ENCODE measurements around the gene BOK. TPM values are rescaled to one million over a fixed set of nuclear protein-coding genes. Genes with fewer than 3 reads are reported as not detected.

Gene BOK
- total and polyA plus RNA-seq, 2 donors (not counting 1 experiment from before 2014, with no cell fraction given): 21.2 to 42.4 TPM

DNA sequence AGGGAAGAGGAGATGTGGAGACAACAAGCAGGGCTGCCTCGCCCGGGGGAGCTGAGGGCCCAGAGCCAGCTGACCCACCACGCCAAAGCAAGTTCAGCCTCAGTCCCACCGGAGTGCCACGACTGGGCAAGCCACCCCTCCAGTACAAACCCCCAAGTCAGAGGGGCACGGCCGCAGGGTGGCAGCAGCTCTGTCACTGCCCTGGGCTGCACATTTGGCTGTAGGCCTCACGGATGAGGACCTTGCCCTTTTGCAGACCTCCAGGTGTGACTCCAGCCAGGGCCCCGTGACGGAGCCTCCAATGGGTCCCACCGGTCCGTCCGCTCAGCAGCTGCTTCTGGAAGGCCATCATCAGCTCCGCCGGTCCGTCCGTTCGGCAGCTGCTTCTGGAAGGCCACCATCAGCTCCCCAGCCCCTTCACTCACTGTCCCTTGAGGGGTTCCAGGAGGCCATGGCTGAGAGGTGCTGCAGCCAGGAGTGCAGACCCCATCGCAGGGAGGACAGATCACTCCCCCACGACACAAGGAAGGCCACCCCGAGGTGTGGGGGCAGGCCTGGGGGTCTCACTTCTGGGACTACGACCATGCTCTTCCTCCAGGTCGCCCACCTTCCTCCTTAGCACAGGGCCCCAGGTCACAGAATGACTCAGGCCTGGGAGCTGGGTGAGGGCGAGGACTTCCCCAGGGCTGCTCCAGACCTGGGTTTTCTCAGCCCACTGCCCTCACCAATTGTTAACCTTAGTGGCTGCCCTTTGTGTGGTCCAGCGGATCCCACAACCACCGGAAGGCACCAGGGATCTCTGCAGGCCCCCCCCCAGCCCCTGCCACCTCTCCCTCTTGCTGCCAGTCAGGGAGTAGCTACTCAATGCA, 25.6 kb upstream of the BOK start:
- Histone ChIP-seq H3K9ac (ENCODE audit: insufficient read depth, low read length) (no peak overlapping the region), H3K4me3 (replicated peaks in 1 of 4; ENCODE audit: control extremely low read depth in 1 of 4, insufficient read depth in 1 of 4, low read depth in 3 of 4, low read length in 4 of 4) (no peak overlapping the region), H2AFZ (ENCODE audit: low read length) (no peak overlapping the region), H3K27me3 (ENCODE audit: control insufficient read depth, insufficient read depth, low read length) (peaks cover 5% of the 10 kb centered on the region), H4K20me1 (ENCODE audit: control insufficient read depth, extremely low read depth, insufficient read depth, low read length) (no peaks in the 10 kb centered on the region), H3K27ac (ENCODE audit: insufficient read depth, low read length) (no peak overlapping the region), H3K79me2 (ENCODE audit: control insufficient read depth, insufficient read depth, low read length) (no peaks in the 10 kb centered on the region), H3K9me3 (ENCODE audit: control insufficient read depth, insufficient read depth, low read depth, low read length) (no peaks in the 10 kb centered on the region), H3K4me2 (ENCODE audit: extremely low read depth, insufficient read depth, low read length) (no peak overlapping the region), H3K36me3 (ENCODE audit: control insufficient read depth, insufficient read depth, low read length) (no peaks in the 10 kb centered on the region), H3K4me1 (ENCODE audit: control insufficient read depth, extremely low read depth, insufficient read depth, low read length) (no peaks in the 10 kb centered on the region)
- no peak for DNase-seq (ENCODE audit: low read depth in 2 of 2)
- TF ChIP-seq, protein P1, sequence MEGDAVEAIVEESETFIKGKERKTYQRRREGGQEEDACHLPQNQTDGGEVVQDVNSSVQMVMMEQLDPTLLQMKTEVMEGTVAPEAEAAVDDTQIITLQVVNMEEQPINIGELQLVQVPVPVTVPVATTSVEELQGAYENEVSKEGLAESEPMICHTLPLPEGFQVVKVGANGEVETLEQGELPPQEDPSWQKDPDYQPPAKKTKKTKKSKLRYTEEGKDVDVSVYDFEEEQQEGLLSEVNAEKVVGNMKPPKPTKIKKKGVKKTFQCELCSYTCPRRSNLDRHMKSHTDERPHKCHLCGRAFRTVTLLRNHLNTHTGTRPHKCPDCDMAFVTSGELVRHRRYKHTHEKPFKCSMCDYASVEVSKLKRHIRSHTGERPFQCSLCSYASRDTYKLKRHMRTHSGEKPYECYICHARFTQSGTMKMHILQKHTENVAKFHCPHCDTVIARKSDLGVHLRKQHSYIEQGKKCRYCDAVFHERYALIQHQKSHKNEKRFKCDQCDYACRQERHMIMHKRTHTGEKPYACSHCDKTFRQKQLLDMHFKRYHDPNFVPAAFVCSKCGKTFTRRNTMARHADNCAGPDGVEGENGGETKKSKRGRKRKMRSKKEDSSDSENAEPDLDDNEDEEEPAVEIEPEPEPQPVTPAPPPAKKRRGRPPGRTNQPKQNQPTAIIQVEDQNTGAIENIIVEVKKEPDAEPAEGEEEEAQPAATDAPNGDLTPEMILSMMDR (conservative IDR thresholded peaks at IDR 0.05 in 1 of 2, IDR thresholded peaks at IDR 0.05 in 1 of 2; ENCODE audit: low read depth in 1 of 2, low read length in 2 of 2): no peak
- no peak for TF ChIP-seq EZH2 (IDR thresholded peaks at IDR 0.05; ENCODE audit: low read length, missing control alignments)

DNA sequence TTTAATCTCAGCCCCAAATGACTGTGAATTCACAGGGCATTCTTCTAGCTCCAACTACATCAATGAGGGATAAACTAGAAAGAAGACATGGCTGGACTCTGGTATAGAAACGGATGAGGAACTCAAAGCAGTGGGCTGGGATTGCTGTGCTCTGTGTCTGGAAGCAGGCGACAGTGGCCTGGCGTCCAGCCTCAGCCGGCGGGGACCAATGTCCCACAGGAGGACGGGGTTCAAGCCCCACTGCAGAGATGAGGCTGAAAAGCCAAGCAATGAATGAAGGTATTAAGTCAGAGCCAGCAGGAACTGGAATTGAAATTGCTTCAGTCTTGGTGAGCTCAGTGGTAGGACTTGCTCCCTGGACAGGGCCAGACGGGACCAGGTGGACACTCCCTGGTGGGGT, 24.3 kb upstream of the BOK start:
- Histone ChIP-seq H3K9me3 (ENCODE audit: control insufficient read depth, insufficient read depth, low read depth, low read length) (no peaks in the 10 kb centered on the region), H3K9ac (ENCODE audit: insufficient read depth, low read length) (no peak overlapping the region), H3K4me3 (replicated peaks in 1 of 4; ENCODE audit: control extremely low read depth in 1 of 4, insufficient read depth in 1 of 4, low read depth in 3 of 4, low read length in 4 of 4) (no peak overlapping the region), H3K36me3 (ENCODE audit: control insufficient read depth, insufficient read depth, low read length) (no peaks in the 10 kb centered on the region), H3K27me3 (ENCODE audit: control insufficient read depth, insufficient read depth, low read length) (peaks cover 5% of the 10 kb centered on the region), H2AFZ (ENCODE audit: low read length) (no peak overlapping the region), H4K20me1 (ENCODE audit: control insufficient read depth, extremely low read depth, insufficient read depth, low read length) (no peaks in the 10 kb centered on the region), H3K4me1 (ENCODE audit: control insufficient read depth, extremely low read depth, insufficient read depth, low read length) (no peaks in the 10 kb centered on the region), H3K4me2 (ENCODE audit: extremely low read depth, insufficient read depth, low read length) (no peak overlapping the region), H3K27ac (ENCODE audit: insufficient read depth, low read length) (no peak overlapping the region), H3K79me2 (ENCODE audit: control insufficient read depth, insufficient read depth, low read length) (no peaks in the 10 kb centered on the region)
- TF ChIP-seq, protein P1 (conservative IDR thresholded peaks at IDR 0.05 in 1 of 2, IDR thresholded peaks at IDR 0.05 in 1 of 2; ENCODE audit: low read depth in 1 of 2, low read length in 2 of 2): no peak
- TF ChIP-seq EZH2 (IDR thresholded peaks at IDR 0.05; ENCODE audit: low read length, missing control alignments): no peak
- no peak for DNase-seq (ENCODE audit: low read depth in 2 of 2)

DNA sequence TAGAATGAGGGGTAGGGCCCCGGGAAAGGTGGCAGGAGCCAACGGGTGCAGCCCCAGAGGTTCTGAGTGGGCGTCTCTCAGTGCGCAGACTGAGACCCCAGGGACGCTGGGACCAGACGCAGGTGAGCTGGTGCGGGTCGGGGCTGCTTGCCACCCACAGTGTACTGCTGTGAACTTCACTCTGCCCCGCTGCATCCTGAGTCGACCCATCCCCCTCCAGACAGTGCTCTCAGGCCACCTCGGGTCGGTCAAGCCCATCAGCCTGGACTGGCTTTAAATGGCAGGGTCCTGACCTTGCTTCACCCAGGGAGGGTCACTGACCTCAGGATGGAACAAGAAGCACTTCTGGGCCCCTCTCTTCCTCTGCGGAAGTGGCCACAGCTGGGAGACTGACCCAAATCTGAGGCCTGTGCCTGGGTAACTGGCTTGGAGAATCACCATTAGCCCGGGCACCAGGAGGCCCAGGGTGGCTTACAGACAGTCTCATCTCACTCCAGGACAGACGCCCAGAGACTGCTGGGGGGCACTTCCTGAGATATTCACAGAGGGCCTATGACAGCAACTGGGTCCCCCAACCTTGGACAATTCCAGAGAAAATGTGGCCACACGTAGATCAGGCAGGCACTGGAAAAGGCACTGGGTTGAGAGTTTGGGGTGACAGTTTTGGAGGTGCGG, 23.7 kb upstream of the BOK start:
- TF ChIP-seq, protein P1 (conservative IDR thresholded peaks at IDR 0.05 in 1 of 2, IDR thresholded peaks at IDR 0.05 in 1 of 2; ENCODE audit: low read depth in 1 of 2, low read length in 2 of 2): no peak
- TF ChIP-seq EZH2 (IDR thresholded peaks at IDR 0.05; ENCODE audit: low read length, missing control alignments): no peak
- Histone ChIP-seq H3K79me2 (ENCODE audit: control insufficient read depth, insufficient read depth, low read length) (no peaks in the 10 kb centered on the region), H3K27ac (ENCODE audit: insufficient read depth, low read length) (no peak overlapping the region), H3K9me3 (ENCODE audit: control insufficient read depth, insufficient read depth, low read depth, low read length) (no peaks in the 10 kb centered on the region), H2AFZ (ENCODE audit: low read length) (no peak overlapping the region), H3K27me3 (ENCODE audit: control insufficient read depth, insufficient read depth, low read length) (peaks cover 5% of the 10 kb centered on the region), H4K20me1 (ENCODE audit: control insufficient read depth, extremely low read depth, insufficient read depth, low read length) (no peaks in the 10 kb centered on the region), H3K9ac (ENCODE audit: insufficient read depth, low read length) (no peak overlapping the region), H3K4me1 (ENCODE audit: control insufficient read depth, extremely low read depth, insufficient read depth, low read length) (no peaks in the 10 kb centered on the region), H3K4me3 (replicated peaks in 1 of 4; ENCODE audit: control extremely low read depth in 1 of 4, insufficient read depth in 1 of 4, low read depth in 3 of 4, low read length in 4 of 4) (no peak overlapping the region), H3K36me3 (ENCODE audit: control insufficient read depth, insufficient read depth, low read length) (no peaks in the 10 kb centered on the region), H3K4me2 (ENCODE audit: extremely low read depth, insufficient read depth, low read length) (no peak overlapping the region)
- DNase-seq (ENCODE audit: low read depth in 2 of 2): no peak

Data from fibroblast of lung (primary cell).